ENCODE measurements around the gene NOS1.
"Not testable (repeated sequence)": the region's sequence is repeated elsewhere in the genome, so short reads cannot be mapped to it uniquely, and the experiment has no call there.

NOS1 gene

GRCh38 chr12:117243488-117243887 is 117.9 kb downstream of the NOS1 start:
- DNase-seq, result no peak

GRCh38 chr12:117241697-117242096 is 119.7 kb downstream of the NOS1 start:
- no peak for DNase-seq

GRCh38 chr12:117240081-117240755 is 121.2 kb downstream of the NOS1 start:
- DNase-seq, result no peak

GRCh38 chr12:117236456-117237001 is 124.9 kb downstream of the NOS1 start:
- DNase-seq, result peak; percentile 83

- DNase-seq, result no peak
These were observed 126.2 kb downstream of the NOS1 start for GRCh38 chr12:117235261-117235660.

GRCh38 chr12:117234441-117234840 is 127.0 kb downstream of the NOS1 start:
- no peak for DNase-seq

GRCh38 chr12:117231750-117232149 is 129.7 kb downstream of the NOS1 start:
- DNase-seq, result no peak

GRCh38 chr12:117228239-117228638 is 133.2 kb downstream of the NOS1 start:
- no peak for DNase-seq

GRCh38 chr12:117227000-117227653 is 134.3 kb downstream of the NOS1 start:
- no peak for DNase-seq

GRCh38 chr12:117226505-117226904 is 134.9 kb downstream of the NOS1 start:
- no peak for DNase-seq

- no peak for DNase-seq
These were observed 136.2 kb downstream of the NOS1 start for GRCh38 chr12:117225179-117225578.

GRCh38 chr12:117220947-117221346 is 140.5 kb downstream of the NOS1 start:
- not testable (repeated sequence) for DNase-seq

GRCh38 chr12:117218149-117218548 is 143.3 kb downstream of the NOS1 start:
- no peak for DNase-seq

GRCh38 chr12:117216686-117217085 is 144.7 kb downstream of the NOS1 start:
- no peak for DNase-seq

GRCh38 chr12:117214797-117215196 is 146.6 kb downstream of the NOS1 start:
- no peak for DNase-seq

- no peak for DNase-seq
These were observed 148.1 kb downstream of the NOS1 start for GRCh38 chr12:117213295-117213808.

GRCh38 chr12:117212563-117213190 is 148.7 kb downstream of the NOS1 start:
- peak; percentile 71 for DNase-seq

GRCh38 chr12:117210266-117210918 is 151.0 kb downstream of the NOS1 start:
- no peak for DNase-seq

- DNase-seq, result no peak
These were observed 151.8 kb downstream of the NOS1 start for GRCh38 chr12:117209626-117210025.

- DNase-seq, result no peak
These were observed 152.5 kb downstream of the NOS1 start for GRCh38 chr12:117208811-117209455.

GRCh38 chr12:117208206-117208605 is 153.2 kb downstream of the NOS1 start:
- no peak for DNase-seq

- DNase-seq, result no peak
These were observed 153.8 kb downstream of the NOS1 start for GRCh38 chr12:117207675-117208074.

GRCh38 chr12:117202556-117202955 is 158.9 kb downstream of the NOS1 start:
- no peak for DNase-seq

Data from suppressor macrophage treated with lipopolysaccharide for 4 hours (primary cell).